NCI-H146 treated with DMSO at 0.1 percent for 48 hours (cell line): ENCODE measurements around the gene GCAT.
A peak's percentile ranks its signal among the peaks of the same experiment; 100 is the strongest.

ENCODE experiments used
- DNase-seq: peaks from one replicate; lab custom pipeline; 2025; ENCODE audit not compliant: unreplicated experiment; lab: John Stamatoyannopoulos, UW

Gene GCAT

DNA sequence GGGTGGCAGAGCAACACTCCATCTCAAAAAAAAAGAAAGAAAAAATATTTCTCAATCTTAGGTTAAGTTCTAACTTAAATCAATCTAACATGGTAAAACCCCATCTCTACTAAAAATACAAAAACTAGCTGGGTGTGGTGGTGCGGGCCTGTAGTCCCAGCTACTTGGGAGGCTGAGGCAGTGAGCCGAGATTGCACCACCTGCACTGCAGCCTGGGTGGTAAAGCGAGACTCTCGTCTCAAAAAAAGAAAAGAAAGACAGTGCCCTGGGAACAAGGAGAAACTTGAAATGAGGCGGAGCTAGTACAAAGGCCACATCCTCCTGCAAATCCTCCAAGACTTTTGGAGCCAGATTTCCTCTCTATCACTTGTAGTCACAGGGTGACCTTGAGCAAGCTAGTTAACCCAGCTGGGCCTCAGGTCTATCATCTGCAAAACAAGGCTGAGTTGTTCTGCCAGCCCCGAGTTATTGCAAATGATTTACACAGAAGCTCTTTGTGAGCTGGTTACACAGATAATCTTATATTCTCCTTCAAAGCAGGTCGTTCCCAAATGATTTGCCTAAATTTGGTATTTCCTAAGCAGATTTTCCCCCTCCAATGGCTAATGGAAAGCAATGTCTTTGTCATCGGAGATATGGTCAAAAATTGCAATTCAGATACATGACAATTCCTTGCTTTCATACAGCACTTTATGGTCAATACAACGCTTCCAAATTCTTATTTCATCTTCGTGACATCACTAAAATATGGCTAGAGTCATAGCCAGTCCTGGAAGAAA is 34.5 kb downstream of the GCAT start:
- DNase-seq = no peak

DNA sequence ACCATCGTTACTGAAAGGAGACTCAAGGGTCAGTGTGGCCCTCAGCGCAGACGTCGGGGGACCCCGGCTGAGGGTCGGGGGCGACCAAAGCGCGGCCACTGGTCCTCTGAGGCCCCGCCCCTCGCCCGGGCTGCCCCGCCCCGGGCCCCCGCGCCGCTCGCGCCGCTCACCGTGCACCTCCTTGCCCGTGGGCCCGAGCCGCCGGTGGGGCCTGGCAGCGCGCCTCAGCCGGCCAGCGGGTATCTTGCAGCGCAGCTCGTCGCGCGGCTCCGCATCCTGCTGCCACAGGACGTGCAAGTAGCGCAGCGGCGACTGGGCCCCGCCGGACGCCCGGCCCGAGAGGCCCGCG is 36.0 kb downstream of the GCAT start:
- DNase-seq = no peak

DNA sequence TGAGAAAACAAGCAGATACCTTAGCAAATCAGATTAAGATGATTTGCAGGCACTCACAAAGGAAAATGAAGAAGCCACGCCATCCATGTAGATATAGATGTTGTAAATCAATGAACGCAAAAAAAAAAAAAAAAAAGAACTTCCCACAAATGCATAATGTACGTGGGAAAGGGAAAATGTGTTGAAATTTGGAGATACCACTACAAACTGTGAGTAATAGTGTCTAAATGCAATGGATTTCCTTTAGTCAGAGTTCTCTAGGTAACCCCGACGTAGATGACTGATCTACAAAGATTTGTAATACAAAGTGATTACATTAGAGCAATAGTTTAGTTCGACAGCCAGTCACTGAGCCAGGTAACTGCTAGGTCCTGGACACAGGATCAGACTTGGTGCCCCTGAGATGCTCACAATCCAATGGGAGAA is 37.2 kb downstream of the GCAT start:
- no peak for DNase-seq

DNA sequence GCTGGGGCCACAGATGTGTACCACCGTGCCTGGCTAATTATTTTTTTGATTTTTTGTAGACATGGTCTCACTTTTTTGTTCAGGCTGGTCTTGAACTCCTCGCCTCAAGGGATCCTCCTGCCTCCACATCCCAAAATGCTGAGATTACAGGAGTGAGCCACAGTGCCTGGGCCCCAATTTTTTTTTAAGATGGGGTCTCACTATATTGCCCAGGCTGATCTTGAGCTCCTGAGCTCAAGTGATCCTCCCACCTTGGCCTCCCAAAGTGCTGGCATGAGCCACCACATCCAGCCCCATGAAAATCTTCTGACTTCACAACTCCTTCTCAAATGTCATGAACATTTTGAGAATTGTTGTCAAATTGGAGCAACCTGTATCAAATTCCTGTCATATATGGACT is 38.7 kb downstream of the GCAT start:
- DNase-seq = no peak

DNA sequence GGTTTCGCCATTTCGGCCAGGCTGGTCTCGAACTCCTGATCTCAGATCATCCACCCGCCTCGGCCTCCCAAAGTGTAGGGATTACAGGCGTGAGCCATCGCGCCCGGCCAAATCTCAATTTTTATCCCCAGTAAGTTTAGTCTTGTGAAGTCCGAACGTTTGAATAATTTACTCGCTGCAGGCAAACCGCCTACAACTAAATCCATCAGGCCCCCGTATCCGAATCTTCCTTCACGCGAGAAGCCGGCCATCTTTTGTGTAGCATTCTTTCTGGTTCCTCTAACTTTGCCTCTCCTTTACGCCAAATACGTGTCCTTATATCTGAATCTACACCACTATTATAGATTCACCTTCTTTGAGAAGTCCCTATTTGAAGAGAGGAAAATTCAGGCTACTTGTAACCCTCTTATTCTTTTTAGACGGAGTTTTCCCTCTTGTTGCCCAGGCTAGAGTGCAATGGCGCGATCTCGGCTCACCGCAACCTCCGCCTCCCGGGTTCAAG is 40.9 kb downstream of the GCAT start:
- DNase-seq = no peak

DNA sequence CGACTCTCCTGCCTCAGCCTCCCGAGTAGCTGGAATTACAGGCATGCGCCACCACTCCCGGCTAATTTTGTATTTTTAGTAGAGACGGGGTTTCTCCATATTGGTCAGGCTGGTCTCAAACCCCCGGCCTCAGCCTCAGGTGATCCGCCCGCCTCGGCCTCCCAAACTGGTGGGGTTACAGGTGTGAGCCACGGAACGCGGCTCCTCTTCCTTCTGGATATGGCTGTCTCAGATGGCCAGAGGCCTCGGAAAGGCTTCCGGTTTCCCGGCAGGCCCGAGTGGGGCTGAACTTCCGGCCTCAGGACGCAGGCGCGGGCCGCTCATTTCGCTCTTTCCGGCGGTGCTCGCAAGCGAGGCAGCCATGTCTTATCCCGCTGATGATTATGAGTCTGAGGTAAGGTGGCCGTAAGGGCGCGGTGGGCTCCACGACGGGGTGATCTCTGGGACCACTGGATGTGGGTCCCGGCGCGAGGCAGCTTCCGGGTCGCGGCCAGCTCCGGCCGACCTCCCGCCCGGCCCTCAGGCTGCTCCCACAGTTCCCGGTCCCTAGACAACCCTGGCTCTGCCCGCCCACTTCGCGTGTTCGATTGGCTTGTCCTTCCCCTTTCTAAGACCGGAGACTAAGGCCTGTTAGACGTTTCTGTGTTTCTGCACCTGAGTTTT is 41.5 kb downstream of the GCAT start, which contains the start of gene EIF3L:
EIF3L (plus strand) TSS at position 331 of the 663 bp plus-strand sequence; CDS start at position 362, 31 bp downstream.
- DNase-seq = peak; percentile 56

DNA sequence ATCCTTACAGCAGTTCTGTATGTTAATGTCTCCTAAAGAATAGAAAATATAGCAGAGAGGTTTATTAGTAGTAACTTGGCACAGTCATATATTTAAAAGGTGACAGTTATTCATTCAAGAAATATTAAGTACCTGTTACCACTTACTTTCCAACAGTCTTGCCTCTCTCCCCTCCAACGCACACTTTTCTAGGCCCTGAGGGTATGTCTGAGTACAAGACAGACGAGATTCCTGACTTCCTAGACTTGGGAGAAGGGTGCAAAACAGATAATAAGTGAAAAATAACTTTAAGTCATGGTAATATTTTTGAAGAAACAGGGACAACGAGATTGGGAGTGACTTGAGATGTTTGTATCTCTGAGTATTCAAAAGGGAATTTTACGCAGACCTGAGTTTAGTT is 43.1 kb downstream of the GCAT start:
- no peak for DNase-seq

DNA sequence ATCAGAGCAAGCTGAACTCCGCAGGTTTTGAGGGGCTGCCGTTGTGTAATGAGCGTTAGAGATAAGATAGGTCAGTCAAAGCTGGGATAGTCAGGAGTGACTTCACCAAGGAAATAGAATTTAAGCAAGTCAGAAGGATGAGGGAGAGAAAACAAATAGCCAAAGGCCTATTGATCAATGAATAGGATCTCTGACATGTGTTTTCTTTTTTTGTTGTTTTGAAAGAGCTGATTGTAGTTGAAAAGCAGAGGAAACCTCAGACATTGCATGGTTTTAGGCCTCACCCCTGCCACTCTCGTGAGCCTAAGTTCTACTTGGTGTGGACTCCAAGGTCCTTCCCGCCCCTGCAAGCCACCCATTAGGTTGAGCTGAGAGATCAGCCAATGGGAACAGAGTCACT is 44.7 kb downstream of the GCAT start:
- DNase-seq = no peak

DNA sequence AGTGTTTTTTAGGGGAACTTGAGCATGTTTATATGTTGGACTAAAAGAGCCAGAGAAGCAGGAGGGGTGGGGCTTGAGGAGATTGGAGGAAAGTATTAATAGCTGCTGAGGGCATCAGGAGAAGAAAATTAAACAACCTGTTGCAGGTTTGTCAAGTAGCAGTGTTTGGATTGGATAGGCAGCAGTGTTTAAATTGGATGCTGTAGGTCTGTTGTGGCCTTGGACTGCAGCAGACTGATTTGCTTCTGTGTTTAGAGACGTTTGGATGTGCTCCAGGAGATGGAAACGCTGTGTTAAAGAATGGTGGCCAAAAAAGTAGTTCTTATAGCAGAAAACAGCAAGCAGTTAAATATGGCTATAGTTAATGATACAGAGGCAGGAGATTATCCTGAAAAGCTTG is 47.2 kb downstream of the GCAT start:
- no peak for DNase-seq

DNA sequence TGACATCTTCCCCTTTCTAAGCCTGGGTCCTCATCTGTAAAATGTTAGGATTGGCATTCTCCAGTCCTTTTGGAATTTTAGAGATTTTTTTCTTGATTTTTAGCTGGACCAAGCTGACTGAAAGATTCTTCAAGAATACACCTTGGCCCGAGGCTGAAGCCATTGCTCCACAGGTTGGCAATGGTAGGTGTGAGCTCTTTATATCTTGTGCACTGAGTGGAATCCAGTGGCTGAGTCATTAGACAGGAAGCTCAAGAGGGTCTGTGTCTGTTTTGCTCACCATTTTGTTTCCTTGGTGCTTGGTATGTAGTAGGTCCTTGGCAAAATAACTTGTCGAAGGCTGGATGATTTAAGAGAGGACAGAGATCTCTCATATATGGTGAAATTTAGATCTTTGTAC is 47.7 kb downstream of the GCAT start:
- DNase-seq = no peak

DNA sequence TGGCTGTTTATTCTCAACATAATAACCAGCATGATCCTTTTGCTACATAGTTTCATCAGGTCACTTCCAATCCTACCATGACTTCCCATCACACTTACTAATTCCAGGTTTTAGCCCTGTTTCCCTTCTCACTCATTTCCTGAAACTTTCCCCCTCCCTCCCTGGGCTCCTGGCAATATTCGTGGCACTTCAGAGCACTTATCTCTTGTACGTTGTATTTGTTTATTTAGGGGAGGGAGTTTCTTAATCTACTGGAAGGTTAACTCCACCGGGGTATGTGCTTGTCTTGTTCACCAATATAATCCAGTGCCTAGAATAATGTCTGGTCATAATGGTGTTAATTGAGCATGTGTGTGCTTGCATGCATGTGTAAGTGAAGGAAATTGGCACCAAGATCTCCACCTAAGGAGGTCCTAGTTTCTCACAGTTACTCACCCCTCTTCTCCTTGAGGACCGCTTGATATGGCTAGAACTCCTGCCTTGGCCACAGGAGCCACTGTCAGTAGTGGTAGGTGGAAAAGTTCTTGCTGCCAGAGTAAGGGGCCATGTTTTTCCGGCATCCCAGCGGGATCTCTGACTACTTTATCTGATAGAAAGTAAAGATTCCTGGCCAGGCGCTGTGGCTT is 53.2 kb downstream of the GCAT start:
- no peak for DNase-seq

DNA sequence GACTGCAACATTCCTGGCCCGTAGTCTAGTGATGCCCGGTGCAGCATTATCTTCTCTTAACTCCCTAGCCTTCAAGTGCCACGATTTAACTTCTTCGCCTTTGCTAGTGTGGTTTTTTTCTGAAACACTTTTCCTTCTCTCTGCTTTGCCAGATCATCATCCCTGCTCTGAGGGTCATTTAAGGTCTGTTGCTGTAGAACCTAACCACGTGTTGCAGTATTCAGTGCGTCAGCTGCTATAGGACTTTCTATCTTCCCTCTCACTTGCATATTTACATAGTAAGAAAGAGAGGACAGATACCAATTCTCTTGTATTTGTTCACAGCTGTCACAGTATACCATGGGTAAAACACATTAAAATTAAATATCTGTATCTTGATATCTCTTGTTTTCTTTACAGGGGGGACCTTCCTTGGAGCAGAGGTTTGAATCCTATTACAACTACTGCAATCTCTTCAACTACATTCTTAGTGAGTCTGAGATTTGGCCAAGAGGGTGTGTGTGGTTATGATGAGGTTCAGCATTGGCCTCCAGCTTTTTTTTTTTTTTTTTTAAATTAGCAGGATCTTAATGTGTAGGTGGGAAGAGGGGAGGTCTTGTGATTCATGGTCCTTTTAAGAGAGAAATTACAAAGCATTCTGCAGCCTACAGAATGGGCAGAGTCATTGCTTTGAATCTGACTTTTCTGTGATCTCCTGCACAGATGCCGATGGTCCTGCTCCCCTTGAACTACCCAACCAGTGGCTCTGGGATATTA is 55.0 kb downstream of the GCAT start:
- DNase-seq = no peak

DNA sequence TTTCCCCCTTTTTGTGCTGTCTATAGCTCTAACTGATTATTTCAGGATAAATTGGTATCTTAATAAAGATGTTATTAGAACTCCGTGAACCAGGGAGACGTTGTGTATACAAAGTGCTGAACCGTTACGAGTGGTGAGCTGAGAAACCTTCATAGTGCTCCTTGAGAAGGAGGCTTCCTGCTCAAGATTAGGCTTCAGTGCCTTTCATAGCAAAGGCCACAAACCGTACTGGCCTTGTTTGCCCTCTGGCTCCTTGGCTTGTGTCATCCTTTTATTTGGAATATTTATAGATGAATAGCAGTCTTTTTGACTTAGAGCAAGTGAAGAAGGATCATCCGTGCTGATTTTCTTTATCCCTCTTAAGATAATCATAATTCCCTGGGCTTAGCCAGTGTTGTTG is 57.8 kb downstream of the GCAT start:
- no peak for DNase-seq
